ENCODE results near the gene VSNL1. TPM values are rescaled to one million over a fixed set of nuclear protein-coding genes. Genes with fewer than 3 reads are reported as not detected.

Gene VSNL1
- total RNA-seq, 1 donor from 2014 or later: 94.4 TPM

GRCh38 chr2:17544256-17544655 lies 3.8 kb downstream of the VSNL1 start:
- H4K20me1 ChIP-seq (ENCODE audit: low read depth): no peaks in the 10 kb centered on the region
- Mint-ChIP-seq H3K9me3 (no peaks in the 10 kb centered on the region), H3K36me3 (no peaks in the 10 kb centered on the region), H3K4me1 (peaks cover 30% of the 10 kb centered on the region), H3K27me3 (ENCODE audit: insufficient read depth, low read depth) (peaks cover 21% of the 10 kb centered on the region), H3K27ac (no peak overlapping the region), H3K4me3 (no peak overlapping the region)
- peak overlapping the region; percentile 77 for H3K4me3 ChIP-seq
- H3K36me3 ChIP-seq: no peaks in the 10 kb centered on the region
- H3F3A ChIP-seq (ENCODE audit: low read depth): peaks cover 60% of the 10 kb centered on the region
- no peak overlapping the region for H2AFZ ChIP-seq (replicated peaks)
- peaks cover 72% of the 10 kb centered on the region for H3K4me1 ChIP-seq
- peaks cover 84% of the 10 kb centered on the region for H3K79me2 ChIP-seq (ENCODE audit: low read depth)
- H3K27me3 ChIP-seq: no peaks in the 10 kb centered on the region
- TF ChIP-seq CTCF (IDR thresholded peaks at IDR 0.05) (no peak), EZH2phosphoT487 (IDR thresholded peaks at IDR 0.05) (no peak), EZH2 (IDR thresholded peaks at IDR 0.05) (no peak)
- H3K4me2 ChIP-seq: peak overlapping the region; percentile 99
- H3K9me3 ChIP-seq (ENCODE audit: low read depth): no peaks in the 10 kb centered on the region
- H3K9ac ChIP-seq: no peak overlapping the region
- DNase-seq (ENCODE audit: low spot score): no peak
- peak overlapping the region; percentile 90 for H3K27ac ChIP-seq

GRCh38 chr2:17545680-17546613 lies 5.5 kb downstream of the VSNL1 start:
- Histone ChIP-seq H3K9me3 (ENCODE audit: low read depth) (no peaks in the 10 kb centered on the region), H3K4me3 (peak overlapping the region; percentile 77), H3K27me3 (no peaks in the 10 kb centered on the region), H3K4me2 (peak overlapping the region; percentile 99), H3K4me1 (peaks cover 73% of the 10 kb centered on the region), H3K79me2 (ENCODE audit: low read depth) (peaks cover 100% of the 10 kb centered on the region), H3K36me3 (peaks cover 6% of the 10 kb centered on the region), H2AFZ (replicated peaks) (no peak overlapping the region), H3F3A (ENCODE audit: low read depth) (peaks cover 46% of the 10 kb centered on the region), H4K20me1 (ENCODE audit: low read depth) (no peaks in the 10 kb centered on the region), H3K9ac (no peak overlapping the region), H3K27ac (peak overlapping the region; percentile 90)
- Mint-ChIP-seq H3K36me3 (no peaks in the 10 kb centered on the region), H3K4me1 (peaks cover 19% of the 10 kb centered on the region), H3K4me3 (no peak overlapping the region), H3K27ac (no peak overlapping the region), H3K9me3 (no peaks in the 10 kb centered on the region), H3K27me3 (ENCODE audit: insufficient read depth, low read depth) (peaks cover 18% of the 10 kb centered on the region)
- no peak for TF ChIP-seq EZH2 (IDR thresholded peaks at IDR 0.05)
- no peak for TF ChIP-seq EZH2phosphoT487 (IDR thresholded peaks at IDR 0.05)
- TF ChIP-seq CTCF (IDR thresholded peaks at IDR 0.05): no peak
- no peak for DNase-seq (ENCODE audit: low spot score)

GRCh38 chr2:17547237-17547636 lies 6.7 kb downstream of the VSNL1 start:
- H4K20me1 ChIP-seq (ENCODE audit: low read depth): no peaks in the 10 kb centered on the region
- no peak for DNase-seq (ENCODE audit: low spot score)
- H3K27ac ChIP-seq: peak overlapping the region; percentile 50
- no peak overlapping the region for H3K4me3 ChIP-seq
- Mint-ChIP-seq H3K4me3 (no peak overlapping the region), H3K4me1 (peaks cover 9% of the 10 kb centered on the region), H3K27me3 (ENCODE audit: insufficient read depth, low read depth) (peaks cover 9% of the 10 kb centered on the region), H3K27ac (no peak overlapping the region), H3K9me3 (no peaks in the 10 kb centered on the region), H3K36me3 (no peaks in the 10 kb centered on the region)
- peaks cover 71% of the 10 kb centered on the region for H3K4me1 ChIP-seq
- H3K9me3 ChIP-seq (ENCODE audit: low read depth): no peaks in the 10 kb centered on the region
- peaks cover 98% of the 10 kb centered on the region for H3K79me2 ChIP-seq (ENCODE audit: low read depth)
- peaks cover 6% of the 10 kb centered on the region for H3K36me3 ChIP-seq
- no peaks in the 10 kb centered on the region for H3K27me3 ChIP-seq
- H2AFZ ChIP-seq (replicated peaks): no peak overlapping the region
- TF ChIP-seq EZH2phosphoT487 (IDR thresholded peaks at IDR 0.05) (no peak), CTCF (IDR thresholded peaks at IDR 0.05) (no peak), EZH2 (IDR thresholded peaks at IDR 0.05) (no peak)
- H3K4me2 ChIP-seq: peak overlapping the region; percentile 99
- no peak overlapping the region for H3K9ac ChIP-seq
- peaks cover 37% of the 10 kb centered on the region for H3F3A ChIP-seq (ENCODE audit: low read depth)
